Activated naive CD8-positive, alpha-beta T cell treated with anti-CD3 and anti-CD28 coated beads for 36 hours (primary cell): ENCODE data around the gene SPEM1. TPM values are rescaled to one million over a fixed set of nuclear protein-coding genes. Genes with fewer than 3 reads are reported as not detected.
A peak's percentile ranks its signal among the peaks of the same experiment; 100 is the strongest.

Source experiments
- DNase-seq: peaks from one replicate; pipeline ENCODE4 v3.0.0; 2021
- H3K27ac Mint-ChIP-seq: one replicate; pipeline ENCODE4 v1.8.0; 2022; ENCODE audit warnings: mild to moderate bottlenecking, moderate library complexity, mixed read lengths
- H3K27me3 Mint-ChIP-seq: one replicate; pipeline ENCODE4 v1.8.0; 2022; ENCODE audit warnings: mild to moderate bottlenecking, mixed read lengths
- H3K36me3 Mint-ChIP-seq: one replicate; pipeline ENCODE4 v1.8.0; 2021; ENCODE audit warnings: mild to moderate bottlenecking, mixed read lengths
- H3K4me1 Mint-ChIP-seq: one replicate; pipeline ENCODE4 v1.8.0; 2021; ENCODE audit warnings: mixed read lengths
- H3K4me3 Mint-ChIP-seq: one replicate; pipeline ENCODE4 v1.8.0; 2022; ENCODE audit warnings: mild to moderate bottlenecking, moderate library complexity, mixed read lengths
- H3K9me3 Mint-ChIP-seq: one replicate; pipeline ENCODE4 v1.8.0; 2022; ENCODE audit warnings: mixed read lengths
- total RNA-seq, 2 experiments: library from RNA; stranded (reverse); gene quantifications; one replicate each; pipeline ENCODE4 v1.2.3, GENCODE V29; 2021

The SPEM1 gene
- not detected for total RNA-seq

GRCh38 chr17:7419819-7420610 is at the start of gene SPEM1:
Gene SPEM1 (plus strand): TSS chr17:7420324. CDS start chr17:7420385, 61 bp downstream.
- no peak within 1 kb of the TSS for H3K4me3 Mint-ChIP-seq
- H3K9me3 Mint-ChIP-seq, result no peaks in the 10 kb centered on the region
- H3K36me3 Mint-ChIP-seq, result no peaks in the 10 kb centered on the region
- no peaks in the 10 kb centered on the region for H3K4me1 Mint-ChIP-seq
- no peak for DNase-seq
- H3K27me3 Mint-ChIP-seq, result no peaks in the 10 kb centered on the region
- no peak within 1 kb of the TSS for H3K27ac Mint-ChIP-seq

DNA sequence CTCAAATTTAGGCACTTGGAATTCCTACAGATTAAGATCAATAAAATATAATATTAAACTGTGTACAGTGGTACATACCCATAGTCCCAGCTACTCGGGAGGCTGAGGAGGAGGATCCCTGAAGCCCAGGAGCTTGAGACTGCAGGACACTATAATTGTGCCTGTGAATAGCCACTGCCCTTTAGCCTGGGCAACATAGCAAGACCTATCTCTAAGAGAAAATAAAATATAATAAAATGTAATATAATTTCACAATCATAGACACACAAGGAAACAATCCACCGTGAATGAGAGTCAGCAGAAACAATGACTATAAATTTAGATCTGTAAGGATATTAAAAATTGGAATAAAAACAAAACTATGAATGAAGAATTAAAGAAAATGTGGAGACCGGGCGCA is 49.3 kb upstream of the SPEM1 start:
- DNase-seq, result no peak
- H3K4me1 Mint-ChIP-seq, result no peaks in the 10 kb centered on the region
- H3K27ac Mint-ChIP-seq, result no peak overlapping the region
- H3K27me3 Mint-ChIP-seq, result peaks cover 6% of the 10 kb centered on the region
- no peaks in the 10 kb centered on the region for H3K9me3 Mint-ChIP-seq
- H3K36me3 Mint-ChIP-seq, result no peaks in the 10 kb centered on the region
- no peak overlapping the region for H3K4me3 Mint-ChIP-seq

- peaks cover 4% of the 10 kb centered on the region for H3K9me3 Mint-ChIP-seq
- no peak overlapping the region for H3K4me3 Mint-ChIP-seq
- peaks cover 3% of the 10 kb centered on the region for H3K36me3 Mint-ChIP-seq
- no peak overlapping the region for H3K27ac Mint-ChIP-seq
- H3K27me3 Mint-ChIP-seq, result peaks cover 27% of the 10 kb centered on the region
- H3K4me1 Mint-ChIP-seq, result no peaks in the 10 kb centered on the region
- no peak for DNase-seq
These were observed 45.8 kb upstream of the SPEM1 start for GRCh38 chr17:7374353-7374752.

DNA sequence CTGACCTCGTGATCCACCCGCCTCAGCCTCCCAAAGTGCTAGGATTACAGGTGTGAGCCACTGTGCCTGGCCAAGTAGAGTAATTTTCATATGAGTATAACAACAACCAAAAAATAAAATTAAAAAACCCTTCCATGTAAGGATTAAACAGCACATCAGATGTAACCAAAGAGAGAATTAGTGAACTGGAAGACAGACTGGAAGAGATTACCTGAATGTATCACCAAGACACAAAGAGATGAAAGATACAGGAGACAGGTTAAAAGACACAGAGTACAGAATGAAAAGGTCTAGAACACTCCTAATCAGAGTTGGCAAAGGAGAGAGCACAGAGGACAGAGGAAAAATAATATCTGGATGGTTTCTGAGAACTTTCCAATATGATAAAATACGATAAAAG is 41.0 kb upstream of the SPEM1 start:
- no peak for DNase-seq
- Mint-ChIP-seq H3K27ac (no peak overlapping the region), H3K4me1 (peaks cover 5% of the 10 kb centered on the region), H3K27me3 (peaks cover 58% of the 10 kb centered on the region), H3K9me3 (peaks cover 5% of the 10 kb centered on the region), H3K4me3 (no peak overlapping the region), H3K36me3 (peaks cover 6% of the 10 kb centered on the region)

- no peak for DNase-seq
- H3K9me3 Mint-ChIP-seq, result peaks cover 5% of the 10 kb centered on the region
- peaks cover 8% of the 10 kb centered on the region for H3K36me3 Mint-ChIP-seq
- H3K27ac Mint-ChIP-seq, result no peak overlapping the region
- peaks cover 10% of the 10 kb centered on the region for H3K4me1 Mint-ChIP-seq
- peaks cover 52% of the 10 kb centered on the region for H3K27me3 Mint-ChIP-seq
- no peak overlapping the region for H3K4me3 Mint-ChIP-seq
These were observed 39.8 kb upstream of the SPEM1 start for GRCh38 chr17:7380321-7380720.

DNA sequence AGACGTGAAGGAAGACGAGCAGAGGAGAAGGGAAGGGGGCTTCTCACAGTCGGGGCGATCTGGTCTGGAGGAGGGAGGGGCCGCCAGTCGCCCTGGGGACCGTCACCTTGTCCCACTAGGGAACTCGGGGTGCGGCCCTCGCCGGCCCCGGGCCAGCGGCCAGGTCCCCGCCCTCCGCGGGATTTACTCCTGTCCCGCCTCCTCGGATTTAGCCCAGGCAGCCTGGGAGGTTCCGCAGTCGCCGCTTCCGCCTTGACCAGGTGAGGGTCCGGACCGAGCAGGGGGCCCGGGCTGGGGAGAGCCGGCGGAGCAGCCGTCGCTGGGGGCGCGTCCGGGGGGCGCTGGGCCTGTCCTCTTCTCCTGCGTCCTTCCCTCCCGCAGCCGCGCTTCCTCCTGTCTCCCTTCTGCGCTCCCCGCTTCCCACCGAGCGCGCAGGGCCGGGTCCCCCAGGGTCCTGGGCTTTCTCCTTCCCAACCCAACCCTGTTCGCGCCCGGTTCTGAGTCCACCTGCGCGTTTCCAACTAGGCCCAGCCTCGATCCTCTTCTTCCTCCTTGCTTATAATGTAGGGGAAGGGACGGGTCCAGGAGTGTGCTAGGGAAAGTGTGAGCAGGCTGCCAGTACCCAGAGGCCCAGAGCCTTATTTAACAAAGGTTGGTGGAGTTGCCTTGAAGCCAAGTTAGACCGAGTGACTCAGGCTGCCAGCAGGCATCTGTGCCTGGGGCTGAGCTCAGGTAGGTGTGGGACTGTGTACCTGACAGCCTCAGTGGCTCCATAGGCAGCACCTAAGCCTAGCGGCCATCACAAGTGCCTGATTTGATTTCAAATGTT is 39.1 kb upstream of the SPEM1 start, which contains the start of gene TNK1:
TSS of gene TNK1 (plus strand) at position 235 of the 829 bp plus-strand sequence. CDS start 1,838 bp downstream, outside the sequence.
- no peak for DNase-seq
- no peak within 1 kb of the TSS for H3K4me3 Mint-ChIP-seq
- peaks cover 52% of the 10 kb centered on the region for H3K27me3 Mint-ChIP-seq
- peaks cover 5% of the 10 kb centered on the region for H3K9me3 Mint-ChIP-seq
- peaks cover 8% of the 10 kb centered on the region for H3K36me3 Mint-ChIP-seq
- H3K4me1 Mint-ChIP-seq, result peaks cover 10% of the 10 kb centered on the region
- H3K27ac Mint-ChIP-seq, result no peak within 1 kb of the TSS

DNA sequence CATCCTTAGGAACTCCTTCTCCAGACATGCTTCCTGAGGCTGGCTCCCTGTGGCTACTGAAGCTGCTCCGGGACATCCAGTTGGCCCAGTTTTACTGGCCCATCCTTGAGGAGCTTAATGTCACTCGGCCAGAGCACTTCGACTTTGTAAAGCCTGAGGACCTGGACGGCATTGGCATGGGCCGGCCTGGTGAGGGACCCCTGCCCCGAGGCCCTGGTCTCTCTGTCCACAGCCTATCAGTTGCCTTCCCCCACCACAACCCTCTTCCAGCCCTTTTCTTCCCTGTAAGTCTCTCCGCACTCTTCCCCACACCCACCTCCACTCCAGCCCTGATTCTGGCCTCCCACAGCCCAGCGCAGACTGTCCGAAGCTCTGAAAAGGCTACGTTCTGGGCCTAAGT is 37.2 kb upstream of the SPEM1 start:
- peaks cover 5% of the 10 kb centered on the region for H3K9me3 Mint-ChIP-seq
- H3K36me3 Mint-ChIP-seq, result peaks cover 8% of the 10 kb centered on the region
- no peak overlapping the region for H3K27ac Mint-ChIP-seq
- peaks cover 10% of the 10 kb centered on the region for H3K4me1 Mint-ChIP-seq
- H3K27me3 Mint-ChIP-seq, result peaks cover 39% of the 10 kb centered on the region
- no peak for DNase-seq
- no peak overlapping the region for H3K4me3 Mint-ChIP-seq

DNA sequence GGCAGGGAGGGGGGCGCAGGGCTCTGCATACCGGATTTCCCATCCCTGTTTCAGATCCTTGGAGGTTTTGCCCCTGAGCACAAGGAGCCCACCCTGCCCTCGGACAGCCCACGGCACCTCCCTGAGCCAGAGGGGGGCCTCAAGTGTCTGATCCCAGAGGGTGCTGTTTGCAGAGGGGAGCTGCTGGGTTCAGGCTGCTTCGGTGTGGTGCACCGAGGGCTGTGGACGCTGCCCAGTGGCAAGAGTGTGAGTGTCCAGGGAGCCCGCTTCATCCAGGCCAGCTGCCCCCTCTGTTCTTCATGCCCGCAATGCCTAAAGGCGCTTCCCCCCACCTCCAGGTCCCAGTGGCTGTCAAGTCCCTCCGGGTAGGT is 36.8 kb upstream of the SPEM1 start:
- H3K4me3 Mint-ChIP-seq, result peak overlapping the region; percentile 27
- H3K4me1 Mint-ChIP-seq, result peaks cover 10% of the 10 kb centered on the region
- H3K27me3 Mint-ChIP-seq, result peaks cover 36% of the 10 kb centered on the region
- H3K36me3 Mint-ChIP-seq, result peaks cover 8% of the 10 kb centered on the region
- DNase-seq, result no peak
- H3K9me3 Mint-ChIP-seq, result peaks cover 5% of the 10 kb centered on the region
- H3K27ac Mint-ChIP-seq, result peak overlapping the region; percentile 40

DNA sequence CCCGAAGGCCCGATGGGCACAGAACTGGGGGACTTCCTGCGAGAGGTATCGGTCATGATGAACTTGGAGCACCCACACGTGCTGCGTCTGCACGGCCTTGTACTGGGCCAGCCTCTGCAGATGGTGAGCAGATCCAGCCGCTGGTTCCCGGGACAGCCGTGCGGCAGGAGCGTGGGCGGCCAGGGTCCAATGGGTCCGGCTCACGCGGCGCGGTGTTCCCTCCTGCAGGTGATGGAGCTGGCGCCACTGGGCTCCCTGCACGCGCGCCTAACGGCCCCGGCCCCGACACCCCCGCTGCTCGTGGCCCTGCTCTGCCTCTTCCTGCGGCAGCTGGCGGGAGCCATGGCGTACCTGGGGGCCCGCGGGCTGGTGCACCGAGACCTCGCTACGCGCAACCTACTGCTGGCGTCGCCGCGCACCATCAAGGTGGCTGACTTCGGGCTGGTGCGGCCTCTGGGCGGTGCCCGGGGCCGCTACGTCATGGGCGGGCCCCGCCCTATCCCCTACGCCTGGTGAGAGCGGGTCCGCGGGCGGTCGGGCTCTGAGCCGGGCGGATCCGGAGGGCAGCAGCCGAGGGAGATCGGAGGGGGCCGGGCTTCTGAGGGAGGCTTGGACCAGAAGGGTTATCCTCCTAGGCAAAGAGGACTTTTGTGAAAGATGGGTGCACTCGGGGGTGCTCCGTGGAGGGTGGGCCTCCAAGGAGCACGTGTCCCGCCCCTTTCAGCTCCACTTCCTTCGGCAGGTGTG is 36.2 kb upstream of the SPEM1 start:
- Mint-ChIP-seq H3K4me1 (peaks cover 10% of the 10 kb centered on the region), H3K36me3 (peaks cover 10% of the 10 kb centered on the region), H3K9me3 (peaks cover 5% of the 10 kb centered on the region), H3K27ac (peak overlapping the region; percentile 88), H3K4me3 (peak overlapping the region; percentile 83), H3K27me3 (peaks cover 35% of the 10 kb centered on the region)
- DNase-seq, result peak; percentile 83

GRCh38 chr17:7384489-7385081 is 35.5 kb upstream of the SPEM1 start:
- peaks cover 7% of the 10 kb centered on the region for H3K36me3 Mint-ChIP-seq

DNA sequence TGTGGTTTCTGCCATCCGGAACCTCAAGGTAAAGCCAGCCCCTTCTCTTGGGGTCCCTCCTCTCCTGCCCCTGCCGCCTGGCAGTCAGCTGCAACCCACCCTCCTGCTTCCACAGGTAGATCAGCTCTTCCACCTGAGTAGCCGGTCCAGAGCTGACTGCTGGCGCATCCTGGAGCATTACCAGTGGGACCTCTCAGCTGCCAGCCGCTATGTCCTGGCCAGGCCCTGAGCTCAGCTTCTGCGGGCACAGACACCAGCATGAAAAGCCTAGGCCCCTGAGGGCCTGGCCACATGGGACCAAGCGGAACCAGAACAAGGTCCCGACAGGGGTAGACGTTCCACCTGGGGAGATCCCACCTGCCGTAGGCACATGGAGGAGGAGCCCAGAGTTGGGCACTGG is 31.3 kb upstream of the SPEM1 start:
- H3K4me3 Mint-ChIP-seq, result no peak overlapping the region
- peaks cover 15% of the 10 kb centered on the region for H3K36me3 Mint-ChIP-seq
- no peak for DNase-seq
- H3K27ac Mint-ChIP-seq, result no peak overlapping the region
- peaks cover 21% of the 10 kb centered on the region for H3K4me1 Mint-ChIP-seq
- no peaks in the 10 kb centered on the region for H3K27me3 Mint-ChIP-seq
- H3K9me3 Mint-ChIP-seq, result no peaks in the 10 kb centered on the region

More at GRCh38 chr17:7384489-7385081, 35.5 kb upstream of the SPEM1 start:
- peaks cover 10% of the 10 kb centered on the region for H3K4me1 Mint-ChIP-seq
- H3K4me3 Mint-ChIP-seq, result peak overlapping the region; percentile 83
- no peak for DNase-seq
- peaks cover 29% of the 10 kb centered on the region for H3K27me3 Mint-ChIP-seq
- H3K27ac Mint-ChIP-seq, result peak overlapping the region; percentile 88
- no peaks in the 10 kb centered on the region for H3K9me3 Mint-ChIP-seq

- Mint-ChIP-seq H3K9me3 (no peaks in the 10 kb centered on the region), H3K4me3 (no peak overlapping the region), H3K27ac (no peak overlapping the region), H3K4me1 (peaks cover 21% of the 10 kb centered on the region), H3K36me3 (peaks cover 12% of the 10 kb centered on the region), H3K27me3 (no peaks in the 10 kb centered on the region)
- DNase-seq, result no peak
These were observed 29.9 kb upstream of the SPEM1 start for GRCh38 chr17:7389924-7390910.

DNA sequence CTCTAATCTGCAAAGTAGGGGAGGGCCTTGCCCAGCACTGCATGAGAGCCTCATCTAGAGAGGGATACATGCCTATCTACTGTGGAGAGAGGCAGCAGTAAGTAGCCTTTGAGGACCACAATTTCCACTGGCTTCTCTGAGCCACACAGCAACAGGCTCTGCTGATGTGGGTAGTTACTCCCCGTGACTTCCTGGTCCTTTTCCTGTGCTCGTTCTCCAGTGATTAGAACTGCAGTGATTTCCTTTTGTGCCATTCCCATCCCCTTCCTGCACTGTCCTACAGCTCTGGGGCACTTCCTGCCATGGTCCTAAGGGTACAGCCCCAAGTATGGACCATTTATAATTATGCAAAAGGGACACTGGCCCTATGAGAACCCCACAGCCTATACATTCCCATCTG is 28.8 kb upstream of the SPEM1 start:
- Mint-ChIP-seq H3K27ac (no peak overlapping the region), H3K4me3 (no peak overlapping the region), H3K27me3 (no peaks in the 10 kb centered on the region), H3K4me1 (peaks cover 24% of the 10 kb centered on the region), H3K36me3 (peaks cover 12% of the 10 kb centered on the region), H3K9me3 (no peaks in the 10 kb centered on the region)
- no peak for DNase-seq
